BE2C (cell line): ENCODE results near the gene KLK1.

Source experiments
- DNase-seq: peaks from one replicate; pipeline ENCODE4 v3.0.0-alpha.2; 2020
- H3K27me3 ChIP-seq: fragments of 250-450 bp; sonication (Bioruptor Pico); 2 replicates; pipeline ENCODE4 v1.5.1; 2020; ENCODE audit warnings: mild to moderate bottlenecking
- H3K36me3 ChIP-seq: fragments of 250-450 bp; sonication (Bioruptor Pico); 2 replicates; pipeline ENCODE4 v1.5.1; 2020; ENCODE audit warnings: mild to moderate bottlenecking
- H3K4me1 ChIP-seq: fragments of 250-450 bp; sonication (Bioruptor Pico); 2 replicates; pipeline ENCODE4 v1.5.1; 2020
- H3K4me3 ChIP-seq: 2 replicates; pipeline ENCODE4 v1.5.1; 2011; ENCODE audit warnings: low read depth, low read length
- H3K9me3 ChIP-seq: fragments of 250-450 bp; sonication (Bioruptor Pico); 2 replicates; pipeline ENCODE4 v1.5.1; 2020
- TF ChIP-seq, protein P1 (sequence below): IDR thresholded peaks from 2 replicates; pipeline ENCODE4 v1.5.1; 2012; ENCODE audit warnings: mild to moderate bottlenecking, low read depth, low read length

The KLK1 gene

DNA sequence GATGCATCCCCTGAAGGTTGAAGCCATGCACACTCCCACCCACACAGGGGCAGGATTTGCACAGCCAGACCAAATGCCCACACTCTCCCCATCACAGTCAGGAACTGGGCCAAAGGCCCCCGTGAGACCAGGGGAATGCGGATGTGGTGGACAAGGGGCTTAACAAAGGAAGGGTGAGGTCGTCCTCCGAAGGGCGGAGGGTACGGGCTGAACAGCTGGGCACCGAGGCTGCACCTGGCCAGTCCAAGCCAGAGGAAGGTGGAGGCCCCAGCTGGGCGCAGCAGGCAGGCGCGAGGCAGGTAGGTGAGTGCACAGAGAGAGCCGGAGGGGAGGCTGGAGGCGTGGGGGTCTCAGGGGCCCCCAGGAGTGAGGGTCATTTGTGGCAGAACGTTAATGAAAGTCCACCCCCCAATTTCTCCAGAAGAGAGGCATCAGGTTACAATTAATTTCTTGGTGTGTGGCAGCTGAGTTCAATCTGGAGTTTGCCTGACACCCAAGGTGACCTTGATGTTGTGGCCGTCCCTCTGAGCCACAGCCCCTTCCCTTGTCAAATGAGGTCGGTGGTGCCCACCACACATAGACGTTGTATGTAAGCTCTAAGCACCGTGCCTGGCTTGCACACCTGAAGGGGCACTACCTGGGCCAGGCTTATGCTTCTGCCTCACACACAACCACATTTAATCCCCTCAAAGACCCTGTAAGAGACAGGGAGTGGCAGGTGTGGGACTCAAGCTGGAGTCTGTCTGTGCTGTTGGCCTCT lies 6.9 kb upstream of the KLK1 start:
- H3K27me3 ChIP-seq: no peaks in the 10 kb centered on the region

DNA sequence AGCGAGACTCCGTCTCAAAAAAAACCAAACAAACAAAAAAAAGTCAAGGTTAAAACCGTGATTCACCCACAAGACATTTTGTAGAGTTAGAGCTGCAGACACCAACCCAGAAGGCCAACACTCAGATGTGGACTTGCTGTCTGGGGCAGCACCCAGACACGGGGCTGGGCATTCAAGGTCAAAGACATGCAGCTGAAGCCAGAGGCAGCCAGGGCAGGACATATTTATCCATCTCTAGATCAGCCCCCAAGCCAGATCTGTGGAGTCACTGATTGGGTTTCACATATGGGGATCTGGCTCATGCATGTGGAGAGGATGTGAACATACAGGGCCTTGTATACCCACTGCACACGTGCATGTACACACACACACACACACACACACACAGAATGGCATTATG lies 6.2 kb upstream of the KLK1 start:
- no peaks in the 10 kb centered on the region for H3K27me3 ChIP-seq
- TF ChIP-seq, protein P1, sequence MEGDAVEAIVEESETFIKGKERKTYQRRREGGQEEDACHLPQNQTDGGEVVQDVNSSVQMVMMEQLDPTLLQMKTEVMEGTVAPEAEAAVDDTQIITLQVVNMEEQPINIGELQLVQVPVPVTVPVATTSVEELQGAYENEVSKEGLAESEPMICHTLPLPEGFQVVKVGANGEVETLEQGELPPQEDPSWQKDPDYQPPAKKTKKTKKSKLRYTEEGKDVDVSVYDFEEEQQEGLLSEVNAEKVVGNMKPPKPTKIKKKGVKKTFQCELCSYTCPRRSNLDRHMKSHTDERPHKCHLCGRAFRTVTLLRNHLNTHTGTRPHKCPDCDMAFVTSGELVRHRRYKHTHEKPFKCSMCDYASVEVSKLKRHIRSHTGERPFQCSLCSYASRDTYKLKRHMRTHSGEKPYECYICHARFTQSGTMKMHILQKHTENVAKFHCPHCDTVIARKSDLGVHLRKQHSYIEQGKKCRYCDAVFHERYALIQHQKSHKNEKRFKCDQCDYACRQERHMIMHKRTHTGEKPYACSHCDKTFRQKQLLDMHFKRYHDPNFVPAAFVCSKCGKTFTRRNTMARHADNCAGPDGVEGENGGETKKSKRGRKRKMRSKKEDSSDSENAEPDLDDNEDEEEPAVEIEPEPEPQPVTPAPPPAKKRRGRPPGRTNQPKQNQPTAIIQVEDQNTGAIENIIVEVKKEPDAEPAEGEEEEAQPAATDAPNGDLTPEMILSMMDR: no peak
- no peak overlapping the region for H3K4me3 ChIP-seq
- DNase-seq: peak; percentile 39
- H3K4me1 ChIP-seq: peaks cover 7% of the 10 kb centered on the region
- H3K36me3 ChIP-seq: no peaks in the 10 kb centered on the region
- H3K9me3 ChIP-seq: no peaks in the 10 kb centered on the region

More for the DNA sequence above, 6.9 kb upstream of the KLK1 start:
- DNase-seq: no peak
- TF ChIP-seq, protein P1: no peak
- no peaks in the 10 kb centered on the region for H3K9me3 ChIP-seq
- no peak overlapping the region for H3K4me3 ChIP-seq
- H3K36me3 ChIP-seq: no peaks in the 10 kb centered on the region
- peaks cover 7% of the 10 kb centered on the region for H3K4me1 ChIP-seq

DNA sequence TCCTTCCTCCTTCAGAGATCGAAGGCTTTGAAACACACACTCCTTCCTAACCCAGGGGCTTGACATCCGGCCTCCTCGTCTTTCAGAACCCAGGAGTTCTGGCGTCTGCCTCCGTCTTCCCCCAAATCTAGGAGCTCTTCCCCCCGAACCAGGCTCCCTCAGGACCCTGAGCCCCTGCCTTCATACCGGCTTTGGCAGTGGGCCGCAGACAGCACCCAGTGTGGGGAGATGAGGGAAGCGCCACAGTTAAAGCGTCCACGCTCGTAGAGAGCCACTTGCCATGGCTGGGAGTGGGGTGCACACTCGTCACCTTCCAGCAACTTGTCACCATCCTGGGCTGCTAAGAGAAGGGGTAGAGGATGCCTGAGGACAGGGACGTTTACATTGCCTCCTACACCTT lies 3.9 kb upstream of the KLK1 start:
- H3K4me3 ChIP-seq: no peak overlapping the region
- no peaks in the 10 kb centered on the region for H3K9me3 ChIP-seq
- H3K4me1 ChIP-seq: peaks cover 7% of the 10 kb centered on the region
- no peaks in the 10 kb centered on the region for H3K27me3 ChIP-seq
- TF ChIP-seq, protein P1: no peak
- no peaks in the 10 kb centered on the region for H3K36me3 ChIP-seq
- no peak for DNase-seq

DNA sequence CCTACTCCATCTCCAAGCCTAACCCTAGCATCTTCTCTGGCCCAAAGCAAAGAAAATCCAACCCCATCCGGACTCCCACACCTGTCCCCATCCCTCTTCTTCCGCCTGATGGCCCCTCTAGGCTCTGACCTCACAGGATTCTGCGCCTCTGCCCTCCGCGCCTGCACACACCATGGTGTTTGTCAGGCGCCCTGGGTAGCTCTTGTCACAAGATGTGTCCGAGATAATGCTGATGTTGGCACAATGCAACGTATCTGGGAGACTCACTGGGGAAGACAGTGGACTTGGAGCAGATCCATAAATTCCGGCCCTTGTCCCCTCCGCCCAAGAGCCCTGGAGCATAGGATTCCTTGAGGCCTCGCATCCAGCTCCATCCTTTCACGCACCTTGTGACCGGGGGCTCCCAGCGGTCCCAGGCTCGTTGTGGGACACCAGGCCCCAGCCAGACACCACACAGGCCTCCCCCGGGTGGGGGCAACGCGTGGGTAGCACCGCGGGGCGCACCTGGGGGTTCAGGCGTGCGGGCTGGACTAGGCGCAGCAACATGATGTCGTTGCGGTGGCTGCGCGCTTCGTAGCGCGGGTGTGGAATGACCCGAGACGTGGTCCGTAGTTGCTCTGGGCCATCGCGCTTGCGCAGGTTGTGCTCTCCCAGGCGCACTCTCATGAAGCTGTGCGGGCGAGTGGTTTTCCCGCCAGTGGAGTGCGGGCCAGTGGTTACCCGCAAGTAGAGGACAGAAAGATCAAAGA lies 3.1 kb upstream of the KLK1 start:
- no peaks in the 10 kb centered on the region for H3K36me3 ChIP-seq
- TF ChIP-seq, protein P1: no peak
- H3K4me3 ChIP-seq: no peak overlapping the region
- no peaks in the 10 kb centered on the region for H3K9me3 ChIP-seq
- DNase-seq: no peak
- peaks cover 10% of the 10 kb centered on the region for H3K4me1 ChIP-seq
- no peaks in the 10 kb centered on the region for H3K27me3 ChIP-seq

DNA sequence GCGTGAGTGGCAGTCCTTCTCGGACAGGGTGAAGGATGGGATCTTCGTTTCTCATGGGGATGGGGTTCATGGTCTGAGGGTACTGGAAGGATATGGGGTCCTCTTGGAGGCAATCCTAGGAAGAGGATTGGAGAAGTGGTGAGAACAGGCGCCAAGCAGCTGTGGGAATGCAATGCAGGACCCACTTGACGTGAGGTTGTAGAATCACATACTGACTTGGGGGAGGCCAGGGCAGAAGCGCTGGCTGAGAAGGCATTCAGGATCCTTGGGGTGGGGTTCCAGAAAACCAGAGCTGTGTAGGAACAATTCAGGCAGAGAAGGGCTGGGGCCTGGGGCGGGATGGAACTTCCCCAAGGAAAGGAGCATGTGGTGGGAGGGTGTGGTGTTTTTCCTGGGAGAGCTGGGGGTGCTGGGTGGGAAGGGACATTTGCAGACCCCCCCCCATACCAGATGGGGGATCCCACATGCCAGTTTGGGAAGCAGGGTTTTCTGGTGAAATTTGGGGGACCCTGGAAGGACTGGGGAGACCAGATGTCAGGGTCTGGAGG lies 852 bp downstream of the KLK1 start:
- TF ChIP-seq, protein P1: no peak
- H3K4me3 ChIP-seq: no peak overlapping the region
- no peak for DNase-seq
- no peaks in the 10 kb centered on the region for H3K9me3 ChIP-seq
- peaks cover 17% of the 10 kb centered on the region for H3K4me1 ChIP-seq
- H3K36me3 ChIP-seq: no peaks in the 10 kb centered on the region
- no peaks in the 10 kb centered on the region for H3K27me3 ChIP-seq

DNA sequence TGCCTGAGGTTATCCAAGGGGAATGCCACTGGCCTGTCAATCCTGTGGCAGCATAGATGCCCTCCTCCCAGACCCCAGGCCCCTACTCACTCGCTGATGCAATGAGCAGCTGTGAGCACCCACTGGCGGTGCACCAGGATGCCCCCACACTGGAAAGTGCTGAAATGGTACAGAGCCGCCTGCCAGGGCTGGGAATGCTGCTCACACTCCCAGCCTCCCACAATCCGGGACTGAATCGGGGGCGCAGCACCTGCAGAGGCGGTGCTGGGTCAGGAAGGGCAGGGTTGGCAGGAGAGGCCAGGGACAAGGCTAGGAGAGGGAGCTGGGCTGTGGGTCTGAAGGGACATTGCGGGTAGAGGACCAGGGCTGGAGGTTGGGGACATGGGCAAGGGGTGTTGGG lies 2.0 kb downstream of the KLK1 start:
- no peak for DNase-seq
- Histone ChIP-seq H3K27me3 (no peaks in the 10 kb centered on the region), H3K4me1 (peaks cover 17% of the 10 kb centered on the region), H3K9me3 (no peaks in the 10 kb centered on the region), H3K4me3 (no peak overlapping the region), H3K36me3 (no peaks in the 10 kb centered on the region)
- TF ChIP-seq, protein P1: no peak
